ENCODE data around the gene WDR45B. TPM values are rescaled to one million over a fixed set of nuclear protein-coding genes. Genes with fewer than 3 reads are reported as not detected.
A peak's percentile ranks its signal among the peaks of the same experiment; 100 is the strongest.

WDR45B gene
- 90.3 and 96.0 TPM in 2 replicates for total RNA-seq (2014; rRNA removed; shearing (Covaris generic))

GRCh38 chr17:82648165-82648668 is at the start of gene WDR45B:
WDR45B (minus strand) TSS chr17:82648444; CDS start chr17:82648340, 104 bp downstream.
- DNase-seq (ENCODE audit: low spot score) = peak; percentile 84

DNA sequence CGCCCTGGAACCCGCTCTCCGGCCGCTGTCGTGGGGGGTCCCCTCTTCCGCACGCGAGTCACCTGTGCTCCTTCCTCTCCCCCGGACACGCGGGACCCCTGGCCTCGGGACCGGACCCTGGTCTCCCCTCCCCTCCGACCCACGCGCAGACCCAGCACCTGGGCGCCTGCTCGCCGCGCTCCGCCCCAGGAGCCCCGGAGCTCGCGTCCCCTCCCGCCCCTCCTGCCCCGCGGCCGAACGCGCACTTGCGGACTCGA is 49.5 kb upstream of the WDR45B start:
- no peak for DNase-seq (ENCODE audit: low spot score)

- no peak for DNase-seq (ENCODE audit: low spot score)
Observed at GRCh38 chr17:82696916-82697807, 48.9 kb upstream of the WDR45B start.

GRCh38 chr17:82696259-82696658 is 48.0 kb upstream of the WDR45B start:
- DNase-seq (ENCODE audit: low spot score) = no peak

- no peak for DNase-seq (ENCODE audit: low spot score)
Observed at GRCh38 chr17:82694647-82695046, 46.4 kb upstream of the WDR45B start.

GRCh38 chr17:82693168-82693867 is 45.1 kb upstream of the WDR45B start:
- no peak for DNase-seq (ENCODE audit: low spot score)

DNA sequence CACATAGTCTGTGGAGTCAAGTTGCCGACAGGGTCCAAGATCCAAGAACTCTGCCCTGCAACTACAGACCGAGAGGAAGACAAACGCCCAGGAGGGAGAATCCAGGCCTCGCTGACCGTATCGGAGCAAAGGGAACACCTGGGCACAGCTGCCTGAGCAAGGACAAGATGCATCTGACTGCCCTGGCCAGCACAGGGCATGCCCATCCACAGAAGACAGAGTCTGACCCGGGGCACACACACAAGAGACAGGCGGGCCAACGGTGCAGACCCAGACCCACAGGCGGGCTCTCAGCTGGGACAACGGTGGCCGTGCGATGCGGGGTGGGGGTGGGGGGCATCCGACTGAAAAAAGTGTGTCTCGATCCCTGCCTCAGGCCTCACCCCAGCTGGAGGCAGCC is 44.0 kb upstream of the WDR45B start:
- DNase-seq (ENCODE audit: low spot score) = no peak

DNA sequence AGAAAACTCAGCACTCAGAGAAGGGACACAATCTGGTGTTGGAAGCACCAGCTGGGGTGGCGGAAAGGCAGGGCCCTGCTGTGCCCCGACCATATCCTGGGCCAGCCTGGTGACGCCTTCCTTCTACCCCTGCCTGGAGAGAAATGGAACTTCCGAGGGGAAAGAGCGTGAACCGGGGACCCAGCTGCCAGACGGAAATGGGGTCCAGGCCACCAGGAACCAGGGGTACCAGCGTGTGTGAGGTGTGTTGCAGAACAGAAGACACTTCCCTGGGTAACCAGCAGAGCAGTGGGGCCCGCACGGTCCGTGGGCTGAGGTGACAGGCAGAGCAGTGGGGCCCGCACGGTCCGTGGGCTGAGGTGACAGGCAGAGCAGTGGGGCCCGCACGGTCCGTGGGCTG is 43.5 kb upstream of the WDR45B start:
- no peak for DNase-seq (ENCODE audit: low spot score)

- DNase-seq (ENCODE audit: low spot score) = no peak
Observed at GRCh38 chr17:82690786-82691489, 42.7 kb upstream of the WDR45B start.

DNA sequence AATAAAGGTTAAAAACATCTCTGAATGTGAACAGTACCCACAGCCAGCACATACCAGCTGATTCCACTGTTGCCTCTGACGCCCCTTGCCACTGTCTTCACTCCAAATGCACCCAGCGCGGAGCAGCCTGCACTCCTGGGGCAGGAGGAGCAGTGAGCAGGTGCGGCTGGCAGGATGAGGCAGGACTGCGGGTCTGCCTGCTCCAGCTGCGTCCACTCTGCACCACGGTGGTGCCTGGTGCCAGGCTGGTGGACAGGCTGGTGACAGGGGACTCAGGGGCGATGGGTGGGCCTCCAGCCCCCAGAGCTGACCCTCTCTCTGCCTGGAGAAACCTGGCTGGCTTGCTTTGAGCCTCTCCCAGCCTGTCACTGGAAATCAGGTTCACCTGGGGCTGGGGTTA is 40.8 kb upstream of the WDR45B start:
- no peak for DNase-seq (ENCODE audit: low spot score)

DNA sequence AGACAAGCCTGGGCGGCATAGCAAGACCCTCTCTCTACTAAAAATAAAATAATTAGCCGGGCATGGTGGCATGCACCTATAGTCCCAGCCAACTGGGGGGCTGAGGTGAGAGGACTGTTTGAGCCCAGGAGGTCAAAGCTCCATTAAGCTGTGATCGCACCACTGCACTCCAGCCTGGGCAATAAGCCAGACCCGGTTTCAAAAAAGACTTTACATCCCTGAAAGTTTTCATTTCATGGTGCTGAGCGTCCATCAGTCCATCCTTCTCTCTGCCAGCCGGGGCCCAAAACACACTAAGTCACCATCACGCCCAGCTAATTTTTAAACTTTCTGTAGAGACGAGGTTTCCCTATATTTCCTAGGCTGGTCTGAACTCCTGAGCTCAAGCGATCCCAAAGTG is 39.6 kb upstream of the WDR45B start:
- DNase-seq (ENCODE audit: low spot score) = no peak

GRCh38 chr17:82687375-82687861 is 39.2 kb upstream of the WDR45B start:
- no peak for DNase-seq (ENCODE audit: low spot score)

GRCh38 chr17:82686366-82687324 is 38.4 kb upstream of the WDR45B start:
- no peak for DNase-seq (ENCODE audit: low spot score)

- no peak for DNase-seq (ENCODE audit: low spot score)
Observed at GRCh38 chr17:82685291-82685690, 37.0 kb upstream of the WDR45B start.

GRCh38 chr17:82684228-82684841 is 36.1 kb upstream of the WDR45B start:
- peak; percentile 17 for DNase-seq (ENCODE audit: low spot score)

GRCh38 chr17:82683534-82683933 is 35.3 kb upstream of the WDR45B start:
- DNase-seq (ENCODE audit: low spot score) = no peak

- DNase-seq (ENCODE audit: low spot score) = no peak
Observed at GRCh38 chr17:82681547-82681946, 33.3 kb upstream of the WDR45B start.

- no peak for DNase-seq (ENCODE audit: low spot score)
Observed at GRCh38 chr17:82679586-82680465, 31.6 kb upstream of the WDR45B start.

GRCh38 chr17:82678265-82678891 is 30.1 kb upstream of the WDR45B start:
- no peak for DNase-seq (ENCODE audit: low spot score)
